ENCODE measurements around the gene RARG. TPM values are rescaled to one million over a fixed set of nuclear protein-coding genes. Genes with fewer than 3 reads are reported as not detected.
"Not testable (repeated sequence)": the region's sequence is repeated elsewhere in the genome, so short reads cannot be mapped to it uniquely, and the experiment has no call there.

Gene RARG
- total RNA-seq, 1 donor from 2014 or later = 5.5 TPM

DNA sequence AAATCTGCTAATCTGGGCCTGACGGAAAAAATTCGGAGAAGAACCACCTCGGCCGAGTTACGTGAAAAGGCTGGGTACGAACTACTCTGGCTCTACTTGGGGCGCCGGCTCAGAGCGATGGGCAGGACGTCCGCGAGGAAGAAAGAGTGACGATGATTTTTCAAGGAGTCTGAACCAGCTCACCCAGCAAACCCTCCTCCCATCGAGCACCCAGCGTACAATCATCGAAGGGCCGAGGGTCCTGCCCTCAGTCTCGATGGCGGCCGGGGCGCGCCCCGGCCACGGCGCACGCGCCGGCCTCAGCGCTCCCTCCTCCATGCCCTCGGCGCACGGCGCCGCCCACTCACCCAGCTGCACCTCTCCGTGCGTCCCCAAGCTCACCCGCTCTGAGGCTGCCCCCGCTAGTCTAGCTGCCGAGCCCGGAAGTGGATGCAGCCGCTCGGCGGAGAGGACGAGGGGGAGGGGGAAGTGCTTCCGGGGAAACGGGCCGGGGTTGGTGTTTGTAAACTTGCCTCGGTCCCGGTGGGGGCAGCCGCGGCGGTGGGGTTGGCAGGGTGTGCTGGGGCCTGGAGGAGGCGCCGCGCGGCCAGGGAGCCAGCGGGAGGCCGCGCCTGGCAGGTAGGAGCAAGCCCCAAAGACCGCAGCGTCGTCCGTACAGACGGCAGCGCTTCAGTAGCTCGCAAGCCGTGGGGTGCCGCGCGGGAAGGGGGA, 51.6 kb downstream of the RARG start, which contains the start of the genes CSAD and ZNF740:
Gene CSAD, minus strand, starts transcription at position 706 of the 711 bp plus-strand sequence. CDS start 7,455 bp downstream, outside the sequence.
Gene ZNF740, plus strand, starts transcription at position 503 of the 711 bp plus-strand sequence. CDS start 1,262 bp downstream, outside the sequence.
- ChIA-PET POLR2A (interaction anchor here (0.5 to 4.0 kb wide), 23 partner anchors 15 to 320 kb away, joined by 3 to 66 read pairs (median 7); partner anchors contain the start of genes AAAS, EIF4B, ESPL1 and ITGB7), CTCF (interaction anchor here (1.0 to 3.0 kb wide), 9 partner anchors 10 to 141 kb away, joined by 3 to 16 read pairs (median 4); no protein-coding TSS in a partner anchor)
- Mint-ChIP-seq H3K4me3 (peak within 1 kb of the TSS; percentile 93), H3K36me3 (ENCODE audit: low read depth) (peaks cover 42% of the 10 kb centered on the region), H3K27me3 (no peaks in the 10 kb centered on the region), H3K4me1 (peaks cover 53% of the 10 kb centered on the region), H3K27ac (peak within 1 kb of the TSS; percentile 98), H3K9me3 (no peaks in the 10 kb centered on the region)
- peak; percentile 94 for ATAC-seq (ENCODE audit: low read depth)
- intact Hi-C loops (cut with micrococcal nuclease) = loop anchor here (1.0 to 5.0 kb wide), 16 partner anchors 10 to 320 kb away; partner anchors contain the start of genes AAAS, EIF4B, ESPL1 and ITGB7
- no peak for TF ChIP-seq CTCF (IDR thresholded peaks at IDR 0.05)
- peak; percentile 91 for DNase-seq

DNA sequence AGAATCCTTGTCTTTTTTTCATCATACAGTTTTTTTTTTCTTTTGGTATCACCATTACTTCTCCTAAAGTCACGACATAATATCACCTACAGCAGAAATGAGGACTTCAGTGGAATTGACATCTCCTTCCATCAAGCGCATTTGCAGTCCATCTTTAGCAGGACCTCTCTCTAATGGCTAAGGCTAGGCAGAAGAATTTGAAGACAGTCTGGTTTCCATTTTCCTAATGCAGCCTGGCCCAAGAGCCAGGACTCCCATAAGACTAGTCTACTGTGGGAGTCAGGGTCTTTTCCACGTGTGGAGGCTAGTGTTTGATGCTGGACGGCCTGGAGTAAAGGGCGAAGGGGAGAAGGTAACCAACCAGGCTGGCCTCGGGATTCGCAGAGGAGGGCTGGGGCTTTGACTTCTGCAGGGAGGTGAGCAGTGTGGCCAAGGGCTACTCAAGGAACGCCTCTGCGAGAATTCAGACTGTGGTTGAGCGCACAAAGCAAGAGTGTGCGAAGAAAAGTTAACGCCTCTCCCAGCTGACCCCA, 52.3 kb downstream of the RARG start:
- H3K4me3 Mint-ChIP-seq = peak overlapping the region; percentile 93
- H3K4me1 Mint-ChIP-seq = peaks cover 49% of the 10 kb centered on the region
- H3K27me3 Mint-ChIP-seq = no peaks in the 10 kb centered on the region
- H3K9me3 Mint-ChIP-seq = no peaks in the 10 kb centered on the region
- TF ChIP-seq CTCF (IDR thresholded peaks at IDR 0.05) = no peak
- CTCF ChIA-PET = interaction anchor here (1.0 to 3.0 kb wide), 8 partner anchors 11 to 115 kb away, joined by 3 to 16 read pairs (median 4); partner anchors contain the start of gene PFDN5
- intact Hi-C loops (cut with micrococcal nuclease) = loop anchor here (1.0 to 5.0 kb wide), 16 partner anchors 11 to 321 kb away; partner anchors contain the start of genes AAAS, EIF4B, ESPL1 and ITGB7
- H3K36me3 Mint-ChIP-seq (ENCODE audit: low read depth) = peaks cover 36% of the 10 kb centered on the region
- DNase-seq = no peak
- H3K27ac Mint-ChIP-seq = peak overlapping the region; percentile 98
- POLR2A ChIA-PET = interaction anchor here (0.5 to 4.0 kb wide), 22 partner anchors 15 to 200 kb away, joined by 3 to 66 read pairs (median 8); partner anchors contain the start of genes AAAS, EIF4B, ESPL1 and ITGB7
- ATAC-seq (ENCODE audit: low read depth) = peak; percentile 3

DNA sequence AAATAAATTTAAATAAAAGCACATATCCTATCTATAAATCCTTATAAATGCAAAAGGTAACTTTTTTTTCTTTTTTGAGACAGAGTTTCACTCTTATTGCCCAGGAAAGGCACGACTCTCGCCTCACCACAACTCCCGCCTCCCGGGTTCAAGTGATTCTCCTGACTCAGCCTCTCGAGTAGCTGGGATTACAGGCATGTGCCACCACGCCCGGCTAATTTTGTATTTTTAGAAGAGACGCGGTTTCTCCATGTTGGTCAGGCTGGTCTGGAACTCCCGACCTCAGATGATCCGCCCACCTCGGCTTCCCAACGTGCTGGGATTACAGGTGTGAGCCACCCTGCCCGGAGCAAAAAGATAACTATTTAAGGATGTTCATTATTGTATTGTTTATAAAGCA, 53.2 kb downstream of the RARG start:
- DNase-seq; intact Hi-C loops (cut with micrococcal nuclease); H3K27me3 Mint-ChIP-seq; ATAC-seq (ENCODE audit: low read depth); H3K9me3 Mint-ChIP-seq; H3K4me3 Mint-ChIP-seq: not testable (repeated sequence)
- ChIA-PET POLR2A (interaction anchor here (0.7 to 4.0 kb wide), 5 partner anchors 21 to 117 kb away, joined by 3 to 66 read pairs (median 3); partner anchors contain the start of gene PFDN5), CTCF (interaction anchor here (1.1 kb wide), 1 partner anchor 116 kb away, joined by 3 read pairs; the partner anchor contains the start of gene PFDN5)
- Mint-ChIP-seq H3K27ac (peak overlapping the region; percentile 98), H3K4me1 (peaks cover 42% of the 10 kb centered on the region), H3K36me3 (ENCODE audit: low read depth) (peaks cover 28% of the 10 kb centered on the region)

- H3K27me3 Mint-ChIP-seq; H3K4me3 Mint-ChIP-seq; H3K9me3 Mint-ChIP-seq; CTCF ChIA-PET; ATAC-seq (ENCODE audit: low read depth); DNase-seq; H3K27ac Mint-ChIP-seq; intact Hi-C loops (cut with micrococcal nuclease): not testable (repeated sequence)
- Mint-ChIP-seq H3K36me3 (ENCODE audit: low read depth) (peaks cover 17% of the 10 kb centered on the region), H3K4me1 (peaks cover 30% of the 10 kb centered on the region)
- POLR2A ChIA-PET = interaction anchor here (0.7 to 1.2 kb wide), 2 partner anchors 91 to 123 kb away, joined by 4 to 5 read pairs; no protein-coding TSS in a partner anchor
Measured at GRCh38 chr12:53177447-53177846, 54.6 kb downstream of the RARG start.

GRCh38 chr12:53176750-53177149, 55.3 kb downstream of the RARG start:
- Mint-ChIP-seq H3K27ac (no peak overlapping the region), H3K36me3 (ENCODE audit: low read depth) (peaks cover 12% of the 10 kb centered on the region), H3K4me1 (peaks cover 23% of the 10 kb centered on the region), H3K27me3 (no peaks in the 10 kb centered on the region), H3K9me3 (no peaks in the 10 kb centered on the region), H3K4me3 (no peak overlapping the region)
- no peak for DNase-seq
- ChIA-PET CTCF (no interaction called here), POLR2A (interaction anchor here (0.7 to 1.2 kb wide), 2 partner anchors 52 to 123 kb away, joined by 3 to 4 read pairs; no protein-coding TSS in a partner anchor)
- ATAC-seq (ENCODE audit: low read depth) = no peak
- intact Hi-C loops (cut with micrococcal nuclease) = no loop called here
- TF ChIP-seq CTCF (IDR thresholded peaks at IDR 0.05) = no peak

All from activated B cell treated with CpG ODN at 0.5 μM for 24 hours (primary cell).